Uterus (tissue), 2 donors: Measurements from ENCODE around the gene RAB2B.

Experiments used
- POLR2A ChIP-seq, 2 donors: fragments of 450-650 bp; IDR thresholded peaks; one replicate each; pipeline ENCODE4 v1.6.1; 2016; ENCODE audit warnings: antibody characterized with exemption in 2 of 2, mild to moderate bottlenecking in 1 of 2, moderate library complexity in 1 of 2
- TF ChIP-seq, protein P1 (sequence below), 4 experiments: fragments of 200-600 bp in 2 of 4; fragments of 450-650 bp in 2 of 4; sonication (generic) in 2 of 4; IDR thresholded peaks; one replicate each; pipeline ENCODE4 v1.5.1; 2016 to 2019; ENCODE audit warnings: antibody characterized with exemption in 4 of 4, mild to moderate bottlenecking in 2 of 4, moderate library complexity in 1 of 4

- TF ChIP-seq, protein P1, sequence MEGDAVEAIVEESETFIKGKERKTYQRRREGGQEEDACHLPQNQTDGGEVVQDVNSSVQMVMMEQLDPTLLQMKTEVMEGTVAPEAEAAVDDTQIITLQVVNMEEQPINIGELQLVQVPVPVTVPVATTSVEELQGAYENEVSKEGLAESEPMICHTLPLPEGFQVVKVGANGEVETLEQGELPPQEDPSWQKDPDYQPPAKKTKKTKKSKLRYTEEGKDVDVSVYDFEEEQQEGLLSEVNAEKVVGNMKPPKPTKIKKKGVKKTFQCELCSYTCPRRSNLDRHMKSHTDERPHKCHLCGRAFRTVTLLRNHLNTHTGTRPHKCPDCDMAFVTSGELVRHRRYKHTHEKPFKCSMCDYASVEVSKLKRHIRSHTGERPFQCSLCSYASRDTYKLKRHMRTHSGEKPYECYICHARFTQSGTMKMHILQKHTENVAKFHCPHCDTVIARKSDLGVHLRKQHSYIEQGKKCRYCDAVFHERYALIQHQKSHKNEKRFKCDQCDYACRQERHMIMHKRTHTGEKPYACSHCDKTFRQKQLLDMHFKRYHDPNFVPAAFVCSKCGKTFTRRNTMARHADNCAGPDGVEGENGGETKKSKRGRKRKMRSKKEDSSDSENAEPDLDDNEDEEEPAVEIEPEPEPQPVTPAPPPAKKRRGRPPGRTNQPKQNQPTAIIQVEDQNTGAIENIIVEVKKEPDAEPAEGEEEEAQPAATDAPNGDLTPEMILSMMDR (IDR thresholded peaks at IDR 0.05), result no peak
- no peak for TF ChIP-seq POLR2A (IDR thresholded peaks at IDR 0.05)
Measured at GRCh38 chr14:21524575-21525490, 48.1 kb upstream of the RAB2B start.
